ENCODE measurements around the gene WDR7. TPM values are rescaled to one million over a fixed set of nuclear protein-coding genes. Genes with fewer than 3 reads are reported as not detected.

Gene WDR7
- total RNA-seq, 6 experiments from 2014 or later: 10.4 to 18.8 (median 15.3) TPM

DNA sequence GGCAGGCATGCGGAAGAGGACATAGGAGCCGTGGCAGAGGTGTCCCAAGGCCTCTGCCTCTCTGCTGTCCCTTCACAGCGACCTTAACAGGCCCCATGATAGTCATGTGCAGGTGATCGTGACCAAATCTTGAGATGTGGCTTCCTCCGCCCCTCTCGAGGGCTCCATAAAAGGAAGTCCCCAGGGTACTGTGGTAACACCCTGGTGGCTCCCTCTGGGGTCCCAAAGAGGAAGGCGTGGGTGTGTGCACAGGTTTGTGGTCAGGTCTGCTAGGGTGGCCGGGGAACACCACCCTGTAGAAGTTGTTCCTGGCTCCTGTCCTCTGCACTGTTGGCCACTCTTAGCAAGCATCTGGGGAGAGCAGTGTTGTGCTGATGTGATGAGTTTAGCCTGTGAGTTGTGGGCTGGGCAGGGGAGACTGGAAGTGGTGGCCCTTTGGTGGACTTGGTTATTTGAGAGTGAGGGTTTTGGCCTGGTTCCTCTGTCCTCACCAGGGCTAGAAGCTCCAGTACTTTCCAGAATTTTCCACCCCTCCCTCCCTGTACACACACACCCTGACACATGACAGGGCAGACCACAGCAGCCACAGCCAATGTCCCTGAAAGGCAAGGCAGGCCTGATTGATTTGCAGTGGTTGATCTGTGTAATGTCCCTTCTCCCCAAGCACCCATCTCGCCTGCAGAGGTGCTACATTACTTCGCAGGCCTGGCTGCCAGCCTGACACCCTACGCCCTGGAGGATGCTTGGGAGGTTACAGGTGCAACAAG is 426.8 kb downstream of the WDR7 start:
- Histone ChIP-seq H3K9me3 (no peaks in the 10 kb centered on the region), H3K36me3 (no peaks in the 10 kb centered on the region), H3K4me1 (no peaks in the 10 kb centered on the region), H3K27ac (no peak overlapping the region), H3K27me3 (no peaks in the 10 kb centered on the region), H3K4me3 (no peak overlapping the region)
- TF ChIP-seq POLR2A (IDR thresholded peaks at IDR 0.05): no peak
- TF ChIP-seq, protein P1, sequence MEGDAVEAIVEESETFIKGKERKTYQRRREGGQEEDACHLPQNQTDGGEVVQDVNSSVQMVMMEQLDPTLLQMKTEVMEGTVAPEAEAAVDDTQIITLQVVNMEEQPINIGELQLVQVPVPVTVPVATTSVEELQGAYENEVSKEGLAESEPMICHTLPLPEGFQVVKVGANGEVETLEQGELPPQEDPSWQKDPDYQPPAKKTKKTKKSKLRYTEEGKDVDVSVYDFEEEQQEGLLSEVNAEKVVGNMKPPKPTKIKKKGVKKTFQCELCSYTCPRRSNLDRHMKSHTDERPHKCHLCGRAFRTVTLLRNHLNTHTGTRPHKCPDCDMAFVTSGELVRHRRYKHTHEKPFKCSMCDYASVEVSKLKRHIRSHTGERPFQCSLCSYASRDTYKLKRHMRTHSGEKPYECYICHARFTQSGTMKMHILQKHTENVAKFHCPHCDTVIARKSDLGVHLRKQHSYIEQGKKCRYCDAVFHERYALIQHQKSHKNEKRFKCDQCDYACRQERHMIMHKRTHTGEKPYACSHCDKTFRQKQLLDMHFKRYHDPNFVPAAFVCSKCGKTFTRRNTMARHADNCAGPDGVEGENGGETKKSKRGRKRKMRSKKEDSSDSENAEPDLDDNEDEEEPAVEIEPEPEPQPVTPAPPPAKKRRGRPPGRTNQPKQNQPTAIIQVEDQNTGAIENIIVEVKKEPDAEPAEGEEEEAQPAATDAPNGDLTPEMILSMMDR (IDR thresholded peaks at IDR 0.05): no peak
- ATAC-seq: no peak
- no peak for DNase-seq
- 76% methylated on average over 7 of the region's 11 CpGs for WGBS (ENCODE audit: insufficient coverage, low coverage, low lambda C conversion rate, missing lambda C conversion rate)
- intact Hi-C loops (cut with DNase I): no loop called here

DNA sequence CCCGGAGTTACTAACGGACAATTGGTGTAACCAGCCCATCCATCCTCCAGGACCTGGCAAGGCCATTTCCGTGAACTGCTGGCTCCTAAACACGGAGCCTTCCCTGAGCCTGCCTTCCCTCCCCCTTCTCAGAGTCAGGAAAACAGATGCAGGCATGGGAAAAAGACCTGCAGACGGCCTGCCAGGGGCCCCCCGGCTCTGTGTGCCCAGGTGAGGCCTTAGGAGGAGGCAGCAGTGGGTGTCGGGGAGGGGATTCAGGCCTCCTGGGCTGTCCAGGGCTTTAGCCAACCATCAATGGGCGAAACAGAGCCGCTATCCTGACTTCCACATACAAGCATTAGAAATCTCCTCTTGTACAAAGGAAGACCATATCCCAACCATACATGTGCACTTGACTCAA is 427.5 kb downstream of the WDR7 start:
- H3K4me1 ChIP-seq: no peaks in the 10 kb centered on the region
- H3K36me3 ChIP-seq: no peaks in the 10 kb centered on the region
- TF ChIP-seq POLR2A (IDR thresholded peaks at IDR 0.05): no peak
- TF ChIP-seq, protein P1 (IDR thresholded peaks at IDR 0.05): no peak
- H3K4me3 ChIP-seq: no peak overlapping the region
- no peak for DNase-seq
- no peak for ATAC-seq
- H3K9me3 ChIP-seq: no peaks in the 10 kb centered on the region
- no peak overlapping the region for H3K27ac ChIP-seq
- no peaks in the 10 kb centered on the region for H3K27me3 ChIP-seq
- intact Hi-C loops (cut with DNase I): no loop called here
- 61% methylated on average over 3 of the region's 9 CpGs for WGBS (ENCODE audit: insufficient coverage, low coverage, low lambda C conversion rate, missing lambda C conversion rate)

DNA sequence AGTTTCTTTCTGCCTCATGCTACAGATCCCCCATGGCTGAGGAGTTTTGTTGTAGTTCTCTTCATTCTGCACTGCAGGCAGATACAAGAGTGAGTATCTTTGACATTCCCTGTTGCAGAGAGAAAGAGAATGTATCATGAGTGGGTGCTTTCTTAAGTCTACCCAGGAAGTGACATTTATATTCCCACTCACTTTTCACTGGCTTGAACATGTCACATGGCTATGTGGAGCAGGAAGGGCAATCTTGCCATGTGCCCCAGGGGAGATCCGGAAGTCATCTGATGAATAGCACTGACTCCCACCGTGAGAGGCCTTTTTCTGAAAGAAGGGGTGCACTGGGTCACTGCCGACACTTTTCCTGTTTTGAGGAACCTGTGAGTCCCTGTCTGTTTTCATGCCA is 429.3 kb downstream of the WDR7 start:
- no peaks in the 10 kb centered on the region for H3K27me3 ChIP-seq

DNA sequence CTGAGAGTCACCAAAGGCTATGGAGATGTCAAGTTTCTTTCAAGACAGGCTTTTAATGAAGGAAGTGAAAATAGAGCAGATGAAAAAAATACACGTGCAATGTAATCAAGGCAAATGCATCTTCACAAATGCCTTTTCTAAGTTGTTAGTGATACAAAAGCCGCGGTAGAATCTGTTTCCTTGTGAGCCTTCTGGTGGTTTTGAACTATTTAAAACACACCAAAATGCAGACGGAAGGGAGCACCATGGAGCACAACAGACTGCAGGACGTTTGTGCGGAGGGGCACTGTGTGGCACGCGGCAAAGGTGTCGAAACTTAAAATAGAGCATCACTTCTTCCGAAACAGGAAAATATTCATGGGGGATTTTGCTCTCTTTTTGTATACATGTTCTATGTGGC is 430.7 kb downstream of the WDR7 start:
- no peak for ATAC-seq
- TF ChIP-seq, protein P1 (IDR thresholded peaks at IDR 0.05): no peak
- no peak for TF ChIP-seq POLR2A (IDR thresholded peaks at IDR 0.05)
- WGBS (ENCODE audit: insufficient coverage, low coverage, low lambda C conversion rate, missing lambda C conversion rate): 59% methylated on average over 9 of the region's 10 CpGs

More for the DNA sequence above, 429.3 kb downstream of the WDR7 start:
- TF ChIP-seq, protein P1 (IDR thresholded peaks at IDR 0.05): no peak
- no peak for TF ChIP-seq POLR2A (IDR thresholded peaks at IDR 0.05)
- no peak overlapping the region for H3K27ac ChIP-seq
- intact Hi-C loops (cut with DNase I): no loop called here
- 83% methylated on average over 2 of the region's 3 CpGs for WGBS (ENCODE audit: insufficient coverage, low coverage, low lambda C conversion rate, missing lambda C conversion rate)
- H3K36me3 ChIP-seq: no peaks in the 10 kb centered on the region
- H3K9me3 ChIP-seq: no peaks in the 10 kb centered on the region
- no peak overlapping the region for H3K4me3 ChIP-seq
- ATAC-seq (no peak), DNase-seq (no peak)
- no peaks in the 10 kb centered on the region for H3K4me1 ChIP-seq

More for the DNA sequence above, 430.7 kb downstream of the WDR7 start:
- DNase-seq: no peak
- Histone ChIP-seq H3K36me3 (no peaks in the 10 kb centered on the region), H3K9me3 (no peaks in the 10 kb centered on the region), H3K4me1 (no peaks in the 10 kb centered on the region), H3K4me3 (no peak overlapping the region), H3K27me3 (no peaks in the 10 kb centered on the region), H3K27ac (no peak overlapping the region)
- intact Hi-C loops (cut with DNase I): no loop called here
